ENCODE data around the gene KCNJ10.
"Not testable (repeated sequence)": the region's sequence is repeated elsewhere in the genome, so short reads cannot be mapped to it uniquely, and the experiment has no call there.

Gene KCNJ10

DNA sequence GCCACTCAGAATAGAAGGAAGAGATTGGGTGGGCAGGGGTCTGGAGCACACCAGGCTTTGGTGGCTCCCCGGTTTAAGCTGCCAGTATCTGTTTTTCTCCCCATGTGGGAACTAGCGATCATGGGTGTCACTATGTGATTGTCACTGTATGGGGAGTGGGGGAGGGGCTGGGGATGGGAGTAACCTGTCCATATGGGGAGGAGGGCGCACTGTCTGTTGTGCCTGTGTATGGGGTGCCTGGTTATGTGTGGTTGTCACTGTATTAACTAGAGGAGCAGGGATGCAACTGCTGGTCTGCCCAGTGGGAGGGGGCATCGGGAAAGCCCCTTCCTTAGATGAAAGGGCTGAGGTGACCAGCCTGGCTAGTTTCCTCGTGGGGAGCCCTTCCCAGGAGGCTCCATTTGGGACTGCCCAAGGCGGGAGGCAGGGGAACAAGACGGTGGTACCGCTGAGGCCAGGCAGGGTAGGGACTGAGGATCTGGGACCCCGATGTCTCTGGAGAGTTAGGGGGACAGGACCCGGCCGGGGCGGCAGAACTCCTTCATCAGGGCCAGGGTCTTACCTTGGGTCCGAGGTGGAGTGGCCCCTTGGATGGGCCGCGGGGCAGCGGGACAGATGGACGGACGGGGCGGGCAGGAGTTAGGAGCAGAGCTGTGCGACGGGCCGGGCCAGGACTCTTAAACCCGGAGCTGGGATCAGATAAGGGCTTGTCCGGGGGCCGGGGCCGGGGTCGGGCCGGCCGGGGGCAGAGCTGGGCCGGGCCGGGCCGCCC, at the start of gene KCNJ10:
KCNJ10 (minus strand) TSS at position 701 of the 772 bp plus-strand sequence. CDS start 27,628 bp downstream, outside the sequence.
- Histone ChIP-seq H3K4me1 (ENCODE audit: control insufficient read depth, insufficient read depth, low read length) (peaks cover 3% of the 10 kb centered on the region), H3K4me3 (ENCODE audit: low read length) (peak within 1 kb of the TSS; percentile 80), H3K27ac (ENCODE audit: low read depth, low read length) (no peak within 1 kb of the TSS), H3K36me3 (ENCODE audit: control insufficient read depth, insufficient read depth, low read length) (no peaks in the 10 kb centered on the region), H3K27me3 (ENCODE audit: control insufficient read depth, insufficient read depth, low read length) (peaks cover 6% of the 10 kb centered on the region), H3K9ac (ENCODE audit: low read length) (no peak within 1 kb of the TSS)

DNA sequence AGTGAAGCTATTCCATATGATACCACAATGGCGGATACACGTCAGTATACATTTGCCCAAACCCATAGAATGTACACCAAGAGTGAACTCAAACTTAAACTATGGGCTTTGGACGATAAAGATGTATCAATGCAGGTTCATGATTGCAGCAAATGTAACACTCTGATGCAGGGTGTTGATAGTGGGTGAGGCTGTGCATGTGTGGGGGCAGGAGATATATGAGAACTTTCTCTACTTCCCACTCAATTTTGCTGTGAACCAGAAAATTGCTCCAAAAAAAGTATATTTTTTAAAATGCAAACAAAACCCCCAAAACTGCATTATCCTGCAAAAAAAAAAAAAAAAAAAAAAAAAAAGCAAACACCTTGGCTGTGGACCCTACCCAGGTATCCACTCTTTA, 49.0 kb upstream of the KCNJ10 start:
- H3K27me3 ChIP-seq (ENCODE audit: control insufficient read depth, insufficient read depth, low read length) = no peaks in the 10 kb centered on the region
- peaks cover 3% of the 10 kb centered on the region for H3K36me3 ChIP-seq (ENCODE audit: control insufficient read depth, insufficient read depth, low read length)
- no peak overlapping the region for H3K9ac ChIP-seq (ENCODE audit: low read length)
- peaks cover 20% of the 10 kb centered on the region for H3K4me1 ChIP-seq (ENCODE audit: control insufficient read depth, insufficient read depth, low read length)
- no peak overlapping the region for H3K4me3 ChIP-seq (ENCODE audit: low read length)
- no peak overlapping the region for H3K27ac ChIP-seq (ENCODE audit: low read depth, low read length)

DNA sequence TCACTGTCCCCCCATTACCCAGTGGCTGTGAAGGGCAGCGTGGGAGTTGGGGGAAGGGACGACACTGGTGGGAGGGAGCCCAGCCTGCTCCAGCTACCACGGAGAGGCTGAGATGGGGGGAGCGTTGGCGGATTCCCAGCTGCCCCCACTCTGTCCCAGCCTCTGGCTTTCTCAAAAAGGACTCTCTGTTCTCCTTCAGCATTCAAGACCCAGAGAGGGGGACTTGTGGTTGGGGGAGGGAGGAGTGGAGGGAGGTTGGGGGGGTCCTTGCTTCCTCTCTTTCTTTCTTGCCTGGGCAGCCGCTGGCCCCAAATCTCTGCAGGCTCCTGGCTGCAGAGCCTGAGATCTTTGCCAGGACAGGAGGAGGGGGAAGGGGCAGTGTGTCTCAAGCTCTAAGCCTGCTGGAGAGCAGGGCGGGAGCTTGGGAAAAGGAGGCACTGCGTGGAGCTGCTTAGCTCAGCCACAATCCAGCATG, 47.8 kb upstream of the KCNJ10 start:
- peaks cover 19% of the 10 kb centered on the region for H3K4me1 ChIP-seq (ENCODE audit: control insufficient read depth, insufficient read depth, low read length)
- H3K9ac ChIP-seq (ENCODE audit: low read length) = no peak overlapping the region
- peak overlapping the region; percentile 55 for H3K4me3 ChIP-seq (ENCODE audit: low read length)
- peak overlapping the region; percentile 95 for H3K27ac ChIP-seq (ENCODE audit: low read depth, low read length)
- peaks cover 3% of the 10 kb centered on the region for H3K36me3 ChIP-seq (ENCODE audit: control insufficient read depth, insufficient read depth, low read length)
- H3K27me3 ChIP-seq (ENCODE audit: control insufficient read depth, insufficient read depth, low read length) = no peaks in the 10 kb centered on the region

DNA sequence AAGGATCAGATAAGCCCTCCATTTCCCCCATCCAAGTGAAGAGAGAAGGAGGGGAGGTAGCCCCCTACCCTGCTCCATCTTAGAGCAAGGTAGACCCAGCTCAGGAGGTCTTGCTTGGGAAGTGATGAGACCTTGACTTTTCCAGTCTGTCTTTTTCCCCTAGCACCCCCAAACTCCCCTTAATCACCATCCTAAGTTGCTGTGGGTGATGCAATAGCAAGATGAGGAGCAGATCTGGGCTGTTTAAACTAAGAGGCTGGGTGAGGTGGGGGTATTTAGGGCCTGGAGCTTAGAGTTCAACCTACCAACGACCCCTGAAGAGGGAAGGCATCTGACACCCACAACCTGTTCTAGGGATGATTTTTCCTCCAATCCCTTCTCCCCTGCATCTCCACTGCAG, 47.3 kb upstream of the KCNJ10 start:
- Histone ChIP-seq H3K27me3 (ENCODE audit: control insufficient read depth, insufficient read depth, low read length) (no peaks in the 10 kb centered on the region), H3K27ac (ENCODE audit: low read depth, low read length) (peak overlapping the region; percentile 95), H3K4me1 (ENCODE audit: control insufficient read depth, insufficient read depth, low read length) (peaks cover 19% of the 10 kb centered on the region), H3K4me3 (ENCODE audit: low read length) (peak overlapping the region; percentile 55), H3K36me3 (ENCODE audit: control insufficient read depth, insufficient read depth, low read length) (peaks cover 3% of the 10 kb centered on the region), H3K9ac (ENCODE audit: low read length) (no peak overlapping the region)

- peak overlapping the region; percentile 55 for H3K4me3 ChIP-seq (ENCODE audit: low read length)
- peaks cover 3% of the 10 kb centered on the region for H3K36me3 ChIP-seq (ENCODE audit: control insufficient read depth, insufficient read depth, low read length)
- H3K27ac ChIP-seq (ENCODE audit: low read depth, low read length) = peak overlapping the region; percentile 95
- H3K4me1 ChIP-seq (ENCODE audit: control insufficient read depth, insufficient read depth, low read length) = peaks cover 19% of the 10 kb centered on the region
- H3K9ac ChIP-seq (ENCODE audit: low read length) = no peak overlapping the region
- H3K27me3 ChIP-seq (ENCODE audit: control insufficient read depth, insufficient read depth, low read length) = no peaks in the 10 kb centered on the region
Observed at GRCh38 chr1:160116283-160117147, 46.6 kb upstream of the KCNJ10 start.

- Histone ChIP-seq H3K4me1 (ENCODE audit: control insufficient read depth, insufficient read depth, low read length) (peaks cover 19% of the 10 kb centered on the region), H3K36me3 (ENCODE audit: control insufficient read depth, insufficient read depth, low read length) (no peaks in the 10 kb centered on the region), H3K27ac (ENCODE audit: low read depth, low read length) (peak within 1 kb of the TSS; percentile 95), H3K4me3 (ENCODE audit: low read length) (peak within 1 kb of the TSS; percentile 55), H3K9ac (ENCODE audit: low read length) (peak within 1 kb of the TSS; percentile 56), H3K27me3 (ENCODE audit: control insufficient read depth, insufficient read depth, low read length) (no peaks in the 10 kb centered on the region)
Observed at GRCh38 chr1:160115545-160116282, 45.8 kb upstream of the KCNJ10 start, which contains the start of gene ATP1A2. ATP1A2 (plus strand) TSS chr1:160115759; CDS start chr1:160115862, 103 bp downstream.

GRCh38 chr1:160114085-160114484, 44.1 kb upstream of the KCNJ10 start:
- Histone ChIP-seq H3K27me3 (ENCODE audit: control insufficient read depth, insufficient read depth, low read length) (no peaks in the 10 kb centered on the region), H3K36me3 (ENCODE audit: control insufficient read depth, insufficient read depth, low read length) (no peaks in the 10 kb centered on the region), H3K9ac (ENCODE audit: low read length) (no peak overlapping the region), H3K4me1 (ENCODE audit: control insufficient read depth, insufficient read depth, low read length) (peaks cover 16% of the 10 kb centered on the region), H3K27ac (ENCODE audit: low read depth, low read length) (peak overlapping the region; percentile 38), H3K4me3 (ENCODE audit: low read length) (no peak overlapping the region)

GRCh38 chr1:160113407-160113806, 43.4 kb upstream of the KCNJ10 start:
- Histone ChIP-seq H3K27me3 (ENCODE audit: control insufficient read depth, insufficient read depth, low read length) (no peaks in the 10 kb centered on the region), H3K27ac (ENCODE audit: low read depth, low read length) (no peak overlapping the region), H3K9ac (ENCODE audit: low read length) (no peak overlapping the region), H3K4me1 (ENCODE audit: control insufficient read depth, insufficient read depth, low read length) (peaks cover 10% of the 10 kb centered on the region), H3K36me3 (ENCODE audit: control insufficient read depth, insufficient read depth, low read length) (no peaks in the 10 kb centered on the region), H3K4me3 (ENCODE audit: low read length) (no peak overlapping the region)

DNA sequence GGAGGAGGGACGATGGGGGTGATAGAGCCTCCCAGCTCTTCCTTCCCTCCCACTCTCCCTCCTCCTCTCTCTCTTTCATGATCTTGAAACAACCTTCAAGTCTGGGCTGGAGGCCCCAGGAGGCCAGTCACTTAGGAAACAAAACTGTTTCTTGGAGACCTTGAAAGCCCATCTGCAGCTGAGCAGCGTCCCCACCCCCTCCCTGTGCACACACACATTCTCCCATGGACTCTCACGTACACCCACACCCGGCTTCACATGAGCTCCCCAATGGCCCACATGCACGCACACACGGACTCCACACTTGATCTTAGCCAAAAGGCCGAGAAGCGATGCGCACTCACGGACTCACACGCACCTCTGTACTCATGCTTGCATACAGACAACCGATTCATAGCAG, 42.4 kb upstream of the KCNJ10 start:
- no peaks in the 10 kb centered on the region for H3K36me3 ChIP-seq (ENCODE audit: control insufficient read depth, insufficient read depth, low read length)
- H3K27me3 ChIP-seq (ENCODE audit: control insufficient read depth, insufficient read depth, low read length) = no peaks in the 10 kb centered on the region
- no peak overlapping the region for H3K9ac ChIP-seq (ENCODE audit: low read length)
- no peak overlapping the region for H3K4me3 ChIP-seq (ENCODE audit: low read length)
- H3K27ac ChIP-seq (ENCODE audit: low read depth, low read length) = no peak overlapping the region
- peaks cover 5% of the 10 kb centered on the region for H3K4me1 ChIP-seq (ENCODE audit: control insufficient read depth, insufficient read depth, low read length)

GRCh38 chr1:160111462-160111861, 41.5 kb upstream of the KCNJ10 start:
- H3K27ac ChIP-seq (ENCODE audit: low read depth, low read length); H3K9ac ChIP-seq (ENCODE audit: low read length); H3K4me3 ChIP-seq (ENCODE audit: low read length); H3K27me3 ChIP-seq (ENCODE audit: control insufficient read depth, insufficient read depth, low read length); H3K36me3 ChIP-seq (ENCODE audit: control insufficient read depth, insufficient read depth, low read length); H3K4me1 ChIP-seq (ENCODE audit: control insufficient read depth, insufficient read depth, low read length): not testable (repeated sequence)

DNA sequence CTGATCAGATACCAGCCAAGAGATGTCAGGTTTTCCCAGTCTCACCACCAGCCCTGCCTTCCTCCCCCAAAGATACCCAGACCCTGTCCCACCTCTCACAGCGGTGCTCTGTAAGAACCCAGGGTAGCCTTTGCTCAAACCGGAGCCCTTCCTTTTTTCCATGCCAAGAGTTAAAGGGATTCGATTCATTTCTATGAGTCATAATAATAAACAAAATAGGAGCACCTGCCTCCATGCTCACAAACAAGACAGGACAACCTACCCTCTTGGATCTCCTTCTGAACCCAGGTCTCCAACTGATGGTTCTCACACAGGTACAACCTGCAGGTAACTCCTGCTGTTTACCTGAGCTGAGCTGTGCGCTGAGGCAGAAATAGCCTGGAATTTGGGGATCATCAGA, 39.7 kb upstream of the KCNJ10 start:
- H3K9ac ChIP-seq (ENCODE audit: low read length) = no peak overlapping the region
- H3K27ac ChIP-seq (ENCODE audit: low read depth, low read length) = no peak overlapping the region
- H3K27me3 ChIP-seq (ENCODE audit: control insufficient read depth, insufficient read depth, low read length) = no peaks in the 10 kb centered on the region
- no peak overlapping the region for H3K4me3 ChIP-seq (ENCODE audit: low read length)
- peaks cover under 1% of the 10 kb centered on the region for H3K4me1 ChIP-seq (ENCODE audit: control insufficient read depth, insufficient read depth, low read length)
- no peaks in the 10 kb centered on the region for H3K36me3 ChIP-seq (ENCODE audit: control insufficient read depth, insufficient read depth, low read length)

Data from rectal smooth muscle tissue (tissue), 1 donor.